GM21529 (cell line): ENCODE data around the gene USP32.

Experiments used
- ATAC-seq: cut with Tn5 transposase; IDR thresholded peaks from one replicate; pipeline ENCODE4 v1.9.1; 2021; ENCODE audit not compliant: unreplicated experiment

The USP32 gene

GRCh38 chr17:60160829-60161501 lies 231.0 kb downstream of the USP32 start:
- no peak for ATAC-seq

- no peak for ATAC-seq
These were observed 232.5 kb downstream of the USP32 start for GRCh38 chr17:60159479-60159866.

GRCh38 chr17:60158751-60159478 lies 233.0 kb downstream of the USP32 start:
- ATAC-seq: no peak

- ATAC-seq: no peak
These were observed 234.4 kb downstream of the USP32 start for GRCh38 chr17:60157487-60158040.

- ATAC-seq: no peak
These were observed 235.2 kb downstream of the USP32 start for GRCh38 chr17:60156746-60157145.

GRCh38 chr17:60155815-60156214 lies 236.1 kb downstream of the USP32 start:
- no peak for ATAC-seq

- ATAC-seq: no peak
These were observed 236.5 kb downstream of the USP32 start for GRCh38 chr17:60155427-60155814.

- no peak for ATAC-seq
These were observed 237.1 kb downstream of the USP32 start for GRCh38 chr17:60154616-60155426.

GRCh38 chr17:60153606-60154390 lies 238.1 kb downstream of the USP32 start:
- no peak for ATAC-seq

- ATAC-seq: peak; percentile 59
These were observed 240.6 kb downstream of the USP32 start for GRCh38 chr17:60151355-60151754.

- no peak for ATAC-seq
These were observed 242.0 kb downstream of the USP32 start, which contains the start of gene CA4 for GRCh38 chr17:60149691-60150582. TSS of gene CA4 (plus strand) at chr17:60149973. CDS start at chr17:60150035, 62 bp downstream.

GRCh38 chr17:60148373-60148772 lies 243.6 kb downstream of the USP32 start:
- ATAC-seq: no peak

GRCh38 chr17:60147553-60148223 lies 244.2 kb downstream of the USP32 start:
- no peak for ATAC-seq

GRCh38 chr17:60146206-60146605 lies 245.7 kb downstream of the USP32 start:
- ATAC-seq: no peak

- no peak for ATAC-seq
These were observed 246.7 kb downstream of the USP32 start for GRCh38 chr17:60145006-60145935.

- ATAC-seq: no peak
These were observed 248.9 kb downstream of the USP32 start for GRCh38 chr17:60142872-60143499.
